ENCODE data around the gene SLC35E4. TPM values are rescaled to one million over a fixed set of nuclear protein-coding genes. Genes with fewer than 3 reads are reported as not detected.
A peak's percentile ranks its signal among the peaks of the same experiment; 100 is the strongest.

Gene SLC35E4
- total and polyA plus RNA-seq, 9 of the 15 experiments (the other 6 are each of a cell fraction or from before 2014, with no cell fraction given), result 0.06 to 2.3 (median 0.86) TPM; not detected in 1

DNA sequence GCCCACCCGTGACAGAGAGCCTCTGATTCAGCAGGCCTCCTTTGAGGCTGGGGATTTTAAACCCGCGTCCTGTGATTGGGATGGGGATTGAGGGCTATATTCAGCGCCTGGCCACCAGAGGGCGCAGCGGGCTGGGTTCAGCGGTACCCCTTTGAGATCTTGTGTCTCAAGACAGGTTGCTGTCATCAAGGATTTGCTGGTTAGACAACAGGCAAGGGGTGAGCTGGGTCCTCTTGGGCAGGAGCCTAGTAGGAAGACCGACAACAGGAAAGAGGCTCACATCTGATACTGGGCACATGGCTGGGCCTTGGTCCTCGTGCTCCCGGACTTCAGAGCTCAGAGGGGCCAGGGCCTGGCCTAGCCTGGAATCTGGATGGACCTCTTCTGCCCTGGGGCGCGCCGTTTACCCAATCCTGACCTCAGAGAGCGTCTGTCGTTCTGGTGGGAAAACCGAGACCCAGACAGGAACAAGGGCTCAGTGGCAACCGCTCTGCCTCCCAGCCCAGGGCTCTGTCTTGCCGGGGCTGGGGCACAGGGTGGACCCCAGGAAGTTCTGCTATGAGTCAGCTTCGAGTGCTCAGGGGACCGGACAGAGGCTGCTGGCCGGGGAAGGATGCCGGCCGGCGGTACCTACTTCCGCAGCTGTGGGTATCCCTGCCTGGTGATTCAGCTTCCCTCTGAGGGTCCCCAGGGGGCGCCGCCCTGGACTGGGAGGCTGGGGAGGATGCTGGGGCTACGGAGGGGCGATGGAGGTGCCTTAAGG is 929 bp upstream of the SLC35E4 start (continued):
- TF ChIP-seq, protein P1, sequence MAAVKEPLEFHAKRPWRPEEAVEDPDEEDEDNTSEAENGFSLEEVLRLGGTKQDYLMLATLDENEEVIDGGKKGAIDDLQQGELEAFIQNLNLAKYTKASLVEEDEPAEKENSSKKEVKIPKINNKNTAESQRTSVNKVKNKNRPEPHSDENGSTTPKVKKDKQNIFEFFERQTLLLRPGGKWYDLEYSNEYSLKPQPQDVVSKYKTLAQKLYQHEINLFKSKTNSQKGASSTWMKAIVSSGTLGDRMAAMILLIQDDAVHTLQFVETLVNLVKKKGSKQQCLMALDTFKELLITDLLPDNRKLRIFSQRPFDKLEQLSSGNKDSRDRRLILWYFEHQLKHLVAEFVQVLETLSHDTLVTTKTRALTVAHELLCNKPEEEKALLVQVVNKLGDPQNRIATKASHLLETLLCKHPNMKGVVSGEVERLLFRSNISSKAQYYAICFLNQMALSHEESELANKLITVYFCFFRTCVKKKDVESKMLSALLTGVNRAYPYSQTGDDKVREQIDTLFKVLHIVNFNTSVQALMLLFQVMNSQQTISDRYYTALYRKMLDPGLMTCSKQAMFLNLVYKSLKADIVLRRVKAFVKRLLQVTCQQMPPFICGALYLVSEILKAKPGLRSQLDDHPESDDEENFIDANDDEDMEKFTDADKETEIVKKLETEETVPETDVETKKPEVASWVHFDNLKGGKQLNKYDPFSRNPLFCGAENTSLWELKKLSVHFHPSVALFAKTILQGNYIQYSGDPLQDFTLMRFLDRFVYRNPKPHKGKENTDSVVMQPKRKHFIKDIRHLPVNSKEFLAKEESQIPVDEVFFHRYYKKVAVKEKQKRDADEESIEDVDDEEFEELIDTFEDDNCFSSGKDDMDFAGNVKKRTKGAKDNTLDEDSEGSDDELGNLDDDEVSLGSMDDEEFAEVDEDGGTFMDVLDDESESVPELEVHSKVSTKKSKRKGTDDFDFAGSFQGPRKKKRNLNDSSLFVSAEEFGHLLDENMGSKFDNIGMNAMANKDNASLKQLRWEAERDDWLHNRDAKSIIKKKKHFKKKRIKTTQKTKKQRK (IDR thresholded peaks at IDR 0.05; ENCODE audit: borderline replicate concordance, low read depth, low read length), result no peak
- TF ChIP-seq SMAD1 (IDR thresholded peaks at IDR 0.05; ENCODE audit: low read depth, low read length, partially characterized antibody) (no peak), BCOR (IDR thresholded peaks at IDR 0.05) (no peak), JUNB (CRISPR knock-in tag; conservative IDR thresholded peaks at IDR 0.05) (no peak), THAP12 (CRISPR knock-in tag; IDR thresholded peaks at IDR 0.05) (no peak), SAFB2 (IDR thresholded peaks at IDR 0.05; ENCODE audit: borderline replicate concordance, low read depth, low read length, severe bottlenecking) (no peak), FOXA1 (IDR thresholded peaks at IDR 0.05; ENCODE audit: borderline replicate concordance) (no peak), HNRNPL (IDR thresholded peaks at IDR 0.05; ENCODE audit: low read depth, low read length) (no peak), PATZ1 (CRISPR knock-in tag; IDR thresholded peaks at IDR 0.05; ENCODE audit: borderline replicate concordance) (no peak), POLR2H (tag; IDR thresholded peaks at IDR 0.05; ENCODE audit: low read depth) (no peak), DIDO1 (tag; IDR thresholded peaks at IDR 0.05; ENCODE audit: low read depth) (no peak), ZEB2 (IDR thresholded peaks at IDR 0.05) (0 out of 2 replicates have a peak, but pooled peaks have one; percentile 12), ARID2 (IDR thresholded peaks at IDR 0.05) (peak; percentile 65), HLTF (IDR thresholded peaks at IDR 0.05) (no peak), NFE2L1 (tag; IDR thresholded peaks at IDR 0.05; ENCODE audit: borderline replicate concordance, low read depth) (no peak), COPS2 (conservative IDR thresholded peaks at IDR 0.05) (no peak), TCF3 (CRISPR knock-in tag; IDR thresholded peaks at IDR 0.05) (no peak), MCM5 (IDR thresholded peaks at IDR 0.05; ENCODE audit: low read depth) (no peak), MEF2D (tag; conservative IDR thresholded peaks at IDR 0.05; ENCODE audit: low read depth) (no peak)
